HG03460 (cell line): ENCODE measurements around the gene AP3B2.
"Not testable (repeated sequence)": the region's sequence is repeated elsewhere in the genome, so short reads cannot be mapped to it uniquely, and the experiment has no call there.

Source experiments
- ATAC-seq: cut with Tn5 transposase; IDR thresholded peaks from one replicate; pipeline ENCODE4 v1.9.1; 2021; ENCODE audit not compliant: unreplicated experiment

AP3B2 gene

GRCh38 chr15:82649226-82649999, 60.3 kb downstream of the AP3B2 start:
- ATAC-seq: no peak

GRCh38 chr15:82648257-82649103, 61.2 kb downstream of the AP3B2 start:
- ATAC-seq: no peak

GRCh38 chr15:82647835-82648256, 61.8 kb downstream of the AP3B2 start:
- ATAC-seq: no peak

GRCh38 chr15:82647045-82647834, 62.4 kb downstream of the AP3B2 start, which contains the start of gene CPEB1:
TSS of gene CPEB1 (minus strand) at chr15:82647363. CDS start at chr15:82628459, 18,904 bp downstream.
- ATAC-seq: no peak

GRCh38 chr15:82646250-82647044, 63.2 kb downstream of the AP3B2 start:
- no peak for ATAC-seq

GRCh38 chr15:82644967-82645852, 64.5 kb downstream of the AP3B2 start:
- not testable (repeated sequence) for ATAC-seq

GRCh38 chr15:82643992-82644391, 65.7 kb downstream of the AP3B2 start:
- ATAC-seq: no peak

GRCh38 chr15:82642656-82643055, 67.0 kb downstream of the AP3B2 start:
- no peak for ATAC-seq

- ATAC-seq: no peak
These were observed 68.4 kb downstream of the AP3B2 start for GRCh38 chr15:82641129-82641798.

- ATAC-seq: no peak
These were observed 69.0 kb downstream of the AP3B2 start for GRCh38 chr15:82640672-82641071.

- ATAC-seq: no peak
These were observed 73.9 kb downstream of the AP3B2 start for GRCh38 chr15:82635798-82636197.

- no peak for ATAC-seq
These were observed 79.6 kb downstream of the AP3B2 start for GRCh38 chr15:82630033-82630432.

- no peak for ATAC-seq
These were observed 84.5 kb downstream of the AP3B2 start for GRCh38 chr15:82625136-82625535.

- no peak for ATAC-seq
These were observed 85.2 kb downstream of the AP3B2 start for GRCh38 chr15:82624438-82624837.

GRCh38 chr15:82624008-82624407, 85.7 kb downstream of the AP3B2 start:
- ATAC-seq: no peak

GRCh38 chr15:82621970-82622369, 87.7 kb downstream of the AP3B2 start:
- ATAC-seq: no peak

GRCh38 chr15:82613747-82614146, 95.9 kb downstream of the AP3B2 start:
- no peak for ATAC-seq

- ATAC-seq: no peak
These were observed 98.3 kb downstream of the AP3B2 start for GRCh38 chr15:82611348-82611747.
